GM12872 (cell line): ENCODE measurements around the gene DVL3.

Experiments
- CTCF ChIP-seq: IDR thresholded peaks from 3 replicates; pipeline ENCODE4 v1.5.1; 2011; ENCODE audit warnings: low read depth, mild to moderate bottlenecking, low read length, moderate library complexity; ENCODE audit not compliant: insufficient read depth

DVL3 gene

GRCh38 chr3:184203526-184203925 lies 48.3 kb downstream of the DVL3 start:
- TF ChIP-seq CTCF: no peak

DNA sequence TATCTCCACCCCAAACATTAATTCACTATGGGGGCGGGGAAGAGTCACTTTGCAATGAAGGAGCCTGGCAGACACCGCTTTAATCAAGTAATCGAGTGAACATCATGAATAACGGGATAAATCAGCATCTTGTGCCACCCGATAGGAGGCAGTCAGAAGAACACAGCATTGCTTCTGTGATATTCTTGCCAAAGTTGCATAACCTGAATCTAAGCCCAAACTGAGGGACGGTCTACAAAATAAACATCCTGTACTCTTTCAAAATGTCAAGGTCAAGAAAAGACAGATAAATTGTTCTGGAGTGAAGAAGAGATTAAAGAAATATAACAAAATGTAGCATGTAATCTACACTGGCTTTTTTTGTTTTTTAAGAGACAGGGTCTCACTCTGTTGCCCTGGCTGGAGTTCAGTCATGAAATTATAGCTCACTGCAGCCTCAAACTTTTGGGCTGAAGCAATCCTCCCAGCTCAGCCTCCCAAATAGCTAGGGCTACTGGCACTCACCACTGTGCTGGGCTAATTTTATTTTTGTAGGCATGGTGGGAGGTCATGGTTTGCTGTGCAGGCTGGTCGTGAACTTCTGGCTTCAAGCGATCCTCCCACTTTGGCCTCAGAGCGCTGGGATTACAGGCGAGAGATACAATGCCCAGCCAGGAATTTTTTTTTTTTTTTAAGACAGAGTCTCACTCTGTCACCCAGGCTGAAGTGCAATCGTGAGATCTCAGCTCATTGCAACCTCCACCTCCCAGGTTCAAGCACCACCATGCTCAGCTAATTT lies 54.2 kb downstream of the DVL3 start:
- no peak for TF ChIP-seq CTCF

DNA sequence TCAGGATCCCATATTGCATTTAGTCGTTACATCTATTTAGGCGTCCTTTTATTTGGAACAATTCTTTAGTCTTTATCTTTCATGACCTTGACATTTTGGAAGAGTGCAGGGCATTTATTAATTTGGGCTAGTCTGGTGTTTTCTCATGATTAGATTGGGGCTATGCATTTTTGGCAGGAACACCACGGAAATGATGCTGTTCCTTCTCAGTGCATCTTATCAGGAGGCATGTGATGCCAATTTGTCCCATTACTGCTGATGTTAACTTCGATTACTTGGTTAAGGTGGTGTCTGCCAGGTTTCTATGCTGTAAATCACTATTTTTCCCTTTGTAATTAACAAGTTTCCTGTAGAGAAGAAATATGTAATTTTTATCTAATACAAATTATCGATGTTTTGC lies 56.1 kb downstream of the DVL3 start:
- no peak for TF ChIP-seq CTCF

DNA sequence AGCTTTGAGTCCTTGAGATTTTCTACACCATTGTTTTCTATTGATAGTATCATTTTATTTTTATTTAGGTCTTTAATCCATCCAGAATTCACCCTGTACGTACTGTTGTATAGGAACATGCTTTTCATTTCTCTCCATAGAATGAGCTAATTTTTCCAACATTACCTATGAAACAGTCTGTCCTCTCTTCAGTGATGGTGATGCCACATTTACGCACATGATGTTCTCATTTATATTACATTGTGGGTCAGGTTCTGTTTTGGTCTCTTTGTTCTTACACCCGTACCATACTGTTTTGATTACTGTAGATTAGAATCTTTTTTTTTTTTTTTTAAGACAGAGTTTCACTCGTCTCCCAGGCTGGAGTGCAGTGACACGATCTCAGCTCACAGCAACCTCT lies 56.5 kb downstream of the DVL3 start:
- no peak for TF ChIP-seq CTCF

GRCh38 chr3:184218814-184219213 lies 63.6 kb downstream of the DVL3 start:
- TF ChIP-seq CTCF: no peak

GRCh38 chr3:184222521-184222920 lies 67.3 kb downstream of the DVL3 start:
- TF ChIP-seq CTCF: no peak
